Epithelial cell of esophagus (primary cell): ENCODE results near the gene AEBP1.

Source experiments
- DNase-seq: peaks from one replicate; pipeline ENCODE4 v3.0.0; 2010; ENCODE audit warnings: low read depth
- H3K4me3 ChIP-seq: 2 replicates; pipeline ENCODE4 v1.5.1; 2011; ENCODE audit warnings: mild to moderate bottlenecking, low read length, control low read depth
- TF ChIP-seq, protein P1 (sequence below): IDR thresholded peaks from 2 replicates; pipeline ENCODE4 v1.5.1; 2011; ENCODE audit warnings: low read depth, mild to moderate bottlenecking, low read length, control low read depth, inconsistent platforms; ENCODE audit not compliant: insufficient read depth; ENCODE audit errors: missing control alignments

AEBP1 gene

DNA sequence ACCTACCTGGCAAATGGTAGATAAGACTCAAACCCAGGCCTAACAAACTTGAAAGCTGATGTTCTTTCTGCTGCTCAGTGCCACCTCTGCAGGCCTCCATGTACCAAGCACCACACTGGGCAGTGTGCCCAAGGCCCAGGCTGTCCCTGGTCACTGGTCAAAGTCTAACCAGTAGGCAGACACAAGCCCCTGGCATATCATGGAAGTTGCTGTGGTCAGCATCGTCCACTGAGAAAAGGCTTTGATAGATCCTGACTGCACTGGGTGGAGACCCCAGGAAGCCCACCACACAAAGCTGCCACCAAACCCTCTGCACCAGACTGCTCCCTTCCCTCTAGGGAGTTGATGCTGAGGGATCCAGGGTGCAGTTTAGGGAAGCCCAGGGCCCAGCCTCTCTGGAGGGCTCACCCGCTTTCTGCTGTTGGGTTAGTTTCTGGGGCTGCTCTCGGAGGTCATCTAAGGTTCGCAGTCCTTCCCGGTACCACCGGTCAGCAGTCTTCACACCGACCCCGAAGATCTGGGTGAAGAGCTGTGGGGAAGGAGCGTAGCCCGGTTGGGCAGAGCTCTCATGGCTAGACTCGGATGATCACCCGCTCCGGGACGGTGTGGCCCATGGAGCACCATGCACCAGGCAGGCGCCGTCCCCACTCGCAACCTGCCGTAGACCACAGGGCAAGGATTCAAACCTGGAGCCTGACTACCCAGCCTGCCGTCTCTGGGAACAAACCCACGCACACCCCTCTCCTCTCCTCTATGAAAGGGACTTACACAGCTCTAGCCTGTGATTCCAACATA is 27.8 kb upstream of the AEBP1 start:
- no peak for DNase-seq
- no peak overlapping the region for H3K4me3 ChIP-seq
- TF ChIP-seq, protein P1, sequence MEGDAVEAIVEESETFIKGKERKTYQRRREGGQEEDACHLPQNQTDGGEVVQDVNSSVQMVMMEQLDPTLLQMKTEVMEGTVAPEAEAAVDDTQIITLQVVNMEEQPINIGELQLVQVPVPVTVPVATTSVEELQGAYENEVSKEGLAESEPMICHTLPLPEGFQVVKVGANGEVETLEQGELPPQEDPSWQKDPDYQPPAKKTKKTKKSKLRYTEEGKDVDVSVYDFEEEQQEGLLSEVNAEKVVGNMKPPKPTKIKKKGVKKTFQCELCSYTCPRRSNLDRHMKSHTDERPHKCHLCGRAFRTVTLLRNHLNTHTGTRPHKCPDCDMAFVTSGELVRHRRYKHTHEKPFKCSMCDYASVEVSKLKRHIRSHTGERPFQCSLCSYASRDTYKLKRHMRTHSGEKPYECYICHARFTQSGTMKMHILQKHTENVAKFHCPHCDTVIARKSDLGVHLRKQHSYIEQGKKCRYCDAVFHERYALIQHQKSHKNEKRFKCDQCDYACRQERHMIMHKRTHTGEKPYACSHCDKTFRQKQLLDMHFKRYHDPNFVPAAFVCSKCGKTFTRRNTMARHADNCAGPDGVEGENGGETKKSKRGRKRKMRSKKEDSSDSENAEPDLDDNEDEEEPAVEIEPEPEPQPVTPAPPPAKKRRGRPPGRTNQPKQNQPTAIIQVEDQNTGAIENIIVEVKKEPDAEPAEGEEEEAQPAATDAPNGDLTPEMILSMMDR: no peak

DNA sequence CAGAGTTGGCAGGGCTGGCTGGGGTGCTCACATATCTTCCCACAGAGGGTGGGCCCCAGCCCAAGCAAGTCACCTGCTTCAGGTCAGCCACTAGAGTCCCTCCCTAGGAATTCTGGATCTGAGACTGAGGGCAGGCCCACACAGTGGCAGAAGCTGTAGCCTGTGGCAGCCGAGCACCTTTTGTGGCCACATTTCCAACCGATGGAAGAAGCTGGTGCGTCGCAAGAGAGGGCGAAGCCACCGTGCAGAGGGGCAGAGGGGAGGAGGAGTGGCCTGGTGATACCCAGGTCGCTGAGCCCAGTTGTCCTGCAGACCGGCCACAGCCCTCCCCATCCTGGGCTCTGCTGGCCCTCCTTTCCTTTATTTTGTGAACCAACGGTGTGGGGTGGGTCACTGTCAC is 27.1 kb upstream of the AEBP1 start:
- DNase-seq: no peak
- TF ChIP-seq, protein P1: no peak
- no peak overlapping the region for H3K4me3 ChIP-seq

DNA sequence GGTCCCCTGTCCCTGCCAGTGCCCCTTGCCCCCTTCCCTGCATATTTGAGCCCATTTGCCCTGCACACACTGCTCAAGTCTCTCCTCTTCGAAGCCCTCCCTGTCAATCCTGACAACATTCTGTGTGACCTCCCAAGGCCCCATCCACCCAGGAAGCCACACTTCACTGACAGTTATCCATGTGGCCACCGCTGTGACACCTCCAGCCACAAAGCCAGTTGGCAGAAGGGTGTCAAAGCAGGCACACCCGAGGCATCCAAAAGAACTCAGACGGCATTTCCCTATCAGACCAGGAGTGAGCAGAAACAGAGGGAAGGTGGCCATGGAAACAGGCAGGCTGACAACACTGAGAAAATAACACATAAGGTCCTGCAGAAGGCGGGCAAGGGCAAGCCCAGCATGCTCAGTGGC is 26.5 kb upstream of the AEBP1 start:
- no peak for DNase-seq
- H3K4me3 ChIP-seq: no peak overlapping the region
- TF ChIP-seq, protein P1: no peak

DNA sequence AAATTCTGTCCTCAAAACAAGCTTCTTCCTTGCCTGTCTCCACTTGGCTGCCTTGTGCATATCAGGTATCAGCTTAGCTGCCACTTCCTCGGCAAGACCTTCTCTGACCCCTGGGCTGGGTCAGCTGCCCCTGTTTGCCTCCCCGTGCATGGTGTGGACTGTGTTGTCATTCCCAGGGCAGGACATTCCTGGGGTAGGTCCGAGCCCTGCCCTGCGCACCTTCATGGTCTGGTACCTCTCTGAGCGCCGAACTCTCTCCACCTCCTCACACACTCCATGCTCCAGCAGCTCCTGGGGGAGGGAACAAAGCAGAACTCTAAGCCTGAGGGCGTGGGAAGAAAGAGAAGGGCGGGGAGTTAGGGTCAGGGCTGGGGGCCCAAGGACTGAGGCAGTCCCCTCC is 25.6 kb upstream of the AEBP1 start:
- TF ChIP-seq, protein P1: no peak
- H3K4me3 ChIP-seq: no peak overlapping the region
- no peak for DNase-seq

DNA sequence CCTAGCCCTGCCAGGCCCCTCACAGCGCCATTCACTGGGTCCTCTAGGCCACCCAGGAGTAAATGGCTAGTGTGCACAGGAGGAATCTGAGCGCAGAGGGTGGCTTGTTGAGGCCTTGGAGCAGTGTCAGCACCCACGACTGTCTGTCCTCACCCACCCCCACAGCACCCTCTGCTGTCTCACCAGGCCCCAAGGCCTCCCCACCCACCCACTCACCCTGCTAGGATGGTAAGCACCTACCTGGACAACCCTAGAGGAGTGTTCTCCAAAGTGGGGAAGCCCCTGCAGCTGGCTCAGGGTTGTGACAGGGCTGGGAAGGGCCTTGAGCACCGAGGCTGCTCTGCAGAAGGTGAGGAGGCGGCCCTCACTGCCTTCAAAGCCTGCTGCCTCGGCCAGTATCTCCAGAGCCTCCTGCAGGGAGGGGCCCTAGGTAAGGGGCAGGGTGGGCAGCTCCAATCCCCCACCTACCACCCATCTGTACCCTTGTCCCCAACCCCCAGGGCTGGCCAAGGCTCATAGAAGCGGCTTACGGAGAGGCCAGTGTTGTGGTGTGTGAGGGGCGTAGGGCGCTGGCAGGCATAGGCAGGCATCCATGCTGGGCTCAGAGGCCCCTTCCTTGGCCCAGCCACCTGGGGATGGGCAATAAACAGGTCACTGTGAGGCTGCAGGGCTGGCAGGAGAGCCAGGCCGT is 24.7 kb upstream of the AEBP1 start:
- TF ChIP-seq, protein P1: no peak
- H3K4me3 ChIP-seq: no peak overlapping the region
- no peak for DNase-seq

DNA sequence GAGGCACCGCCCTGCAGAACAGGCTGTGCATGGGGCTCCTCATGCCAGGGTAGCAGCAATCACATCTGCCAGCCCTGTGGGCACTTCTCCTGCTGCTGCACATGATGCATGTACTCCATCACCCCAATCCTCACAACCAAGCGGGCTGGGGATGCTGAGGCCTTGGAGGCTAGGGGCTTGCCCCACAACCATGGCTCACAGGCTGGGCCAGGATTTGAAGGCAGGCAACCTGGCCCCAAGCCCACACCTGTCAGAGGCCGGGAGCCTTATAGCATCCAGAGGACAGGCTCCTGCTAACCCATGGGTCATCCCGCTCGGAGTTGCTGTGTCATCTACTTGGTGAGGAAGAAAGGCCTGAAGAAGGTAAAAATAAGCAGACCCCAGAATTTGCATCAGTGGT is 24.0 kb upstream of the AEBP1 start:
- no peak for DNase-seq
- H3K4me3 ChIP-seq: no peak overlapping the region
- TF ChIP-seq, protein P1: no peak
